ENCODE results near the gene ACTL10. TPM values are rescaled to one million over a fixed set of nuclear protein-coding genes. Genes with fewer than 3 reads are reported as not detected.

The ACTL10 gene
- total RNA-seq, 1 donor from 2014 or later: 3.6 TPM

DNA sequence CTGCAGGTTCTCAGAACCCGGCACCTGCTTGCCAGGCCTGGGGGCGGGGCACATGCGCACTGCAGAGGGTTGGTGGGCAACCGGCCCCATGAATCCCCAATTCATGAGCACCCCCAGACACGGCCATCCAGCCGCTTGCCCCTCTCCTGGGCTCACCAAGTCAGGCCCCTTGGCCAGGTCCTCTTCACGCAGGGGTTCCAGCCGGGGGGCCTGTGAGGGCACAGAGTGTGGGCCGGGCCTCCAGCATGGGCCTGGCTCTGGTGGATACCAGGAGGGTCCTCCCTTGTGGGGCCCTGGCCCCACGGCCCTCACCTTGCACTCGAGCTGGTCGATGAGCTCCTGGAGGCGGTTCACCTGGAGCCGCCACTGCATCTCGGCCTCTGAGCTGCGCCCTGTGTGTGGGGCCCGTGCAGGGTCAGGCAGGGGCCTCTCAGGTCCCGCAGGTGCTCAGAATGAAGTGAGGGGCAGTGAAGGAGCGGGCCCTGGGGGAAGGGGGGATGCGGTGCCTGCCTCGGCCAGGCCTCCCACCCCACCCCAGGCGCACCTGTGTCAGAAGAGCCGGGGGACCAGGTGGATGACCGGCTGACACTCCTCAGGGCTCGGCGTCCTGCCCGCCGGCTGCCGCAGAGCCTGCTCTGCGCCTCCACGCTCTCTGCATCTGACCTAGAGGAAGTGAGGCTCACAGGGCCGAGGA lies 7.3 kb upstream of the ACTL10 start:
- Histone ChIP-seq H3K27me3 (ENCODE audit: control insufficient read depth, insufficient read depth, low read length) (peaks cover 3% of the 10 kb centered on the region), H3K4me3 (ENCODE audit: low read depth, low read length) (no peak overlapping the region), H3K36me3 (ENCODE audit: control insufficient read depth, insufficient read depth, low read length) (no peaks in the 10 kb centered on the region)
- TF ChIP-seq, protein P1, sequence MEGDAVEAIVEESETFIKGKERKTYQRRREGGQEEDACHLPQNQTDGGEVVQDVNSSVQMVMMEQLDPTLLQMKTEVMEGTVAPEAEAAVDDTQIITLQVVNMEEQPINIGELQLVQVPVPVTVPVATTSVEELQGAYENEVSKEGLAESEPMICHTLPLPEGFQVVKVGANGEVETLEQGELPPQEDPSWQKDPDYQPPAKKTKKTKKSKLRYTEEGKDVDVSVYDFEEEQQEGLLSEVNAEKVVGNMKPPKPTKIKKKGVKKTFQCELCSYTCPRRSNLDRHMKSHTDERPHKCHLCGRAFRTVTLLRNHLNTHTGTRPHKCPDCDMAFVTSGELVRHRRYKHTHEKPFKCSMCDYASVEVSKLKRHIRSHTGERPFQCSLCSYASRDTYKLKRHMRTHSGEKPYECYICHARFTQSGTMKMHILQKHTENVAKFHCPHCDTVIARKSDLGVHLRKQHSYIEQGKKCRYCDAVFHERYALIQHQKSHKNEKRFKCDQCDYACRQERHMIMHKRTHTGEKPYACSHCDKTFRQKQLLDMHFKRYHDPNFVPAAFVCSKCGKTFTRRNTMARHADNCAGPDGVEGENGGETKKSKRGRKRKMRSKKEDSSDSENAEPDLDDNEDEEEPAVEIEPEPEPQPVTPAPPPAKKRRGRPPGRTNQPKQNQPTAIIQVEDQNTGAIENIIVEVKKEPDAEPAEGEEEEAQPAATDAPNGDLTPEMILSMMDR (IDR thresholded peaks at IDR 0.05; ENCODE audit: insufficient read depth, low read length, poor library complexity, severe bottlenecking): no peak
- no peak for DNase-seq (ENCODE audit: low read depth)

DNA sequence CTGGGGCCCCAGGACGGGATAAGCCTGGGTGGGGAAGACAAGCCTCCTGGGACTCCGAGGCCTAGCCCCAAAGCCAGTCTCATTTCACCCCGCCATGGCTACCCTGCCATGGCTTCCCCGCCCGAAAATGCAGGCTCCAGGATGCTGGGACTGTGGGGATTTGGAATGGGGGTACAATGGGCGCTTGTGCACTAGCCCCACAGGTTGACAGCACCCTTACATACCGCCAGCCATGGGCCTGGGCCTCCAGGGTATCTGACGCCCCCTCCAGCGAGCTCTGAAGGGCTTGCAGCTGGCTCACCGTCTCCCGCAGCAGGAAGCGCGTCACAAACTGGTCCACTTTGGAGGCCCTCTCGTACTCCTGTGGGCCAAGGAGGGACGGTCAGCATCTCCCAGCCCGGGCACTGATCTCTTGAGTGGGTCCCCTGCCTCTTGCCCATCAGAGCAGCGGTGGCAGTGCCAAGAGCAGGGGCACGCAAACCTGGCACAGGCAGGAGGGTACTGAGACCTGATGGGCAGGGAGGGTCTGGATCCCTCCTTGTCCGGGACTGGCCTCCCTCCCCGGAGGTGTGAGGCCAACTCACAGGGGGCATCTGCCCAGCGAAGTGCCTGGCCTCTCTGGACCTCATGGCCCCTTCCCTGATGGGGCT lies 6.6 kb upstream of the ACTL10 start:
- TF ChIP-seq, protein P1 (IDR thresholded peaks at IDR 0.05; ENCODE audit: insufficient read depth, low read length, poor library complexity, severe bottlenecking): no peak
- H3K36me3 ChIP-seq (ENCODE audit: control insufficient read depth, insufficient read depth, low read length): no peaks in the 10 kb centered on the region
- no peaks in the 10 kb centered on the region for H3K27me3 ChIP-seq (ENCODE audit: control insufficient read depth, insufficient read depth, low read length)
- no peak for DNase-seq (ENCODE audit: low read depth)
- H3K4me3 ChIP-seq (ENCODE audit: low read depth, low read length): no peak overlapping the region

DNA sequence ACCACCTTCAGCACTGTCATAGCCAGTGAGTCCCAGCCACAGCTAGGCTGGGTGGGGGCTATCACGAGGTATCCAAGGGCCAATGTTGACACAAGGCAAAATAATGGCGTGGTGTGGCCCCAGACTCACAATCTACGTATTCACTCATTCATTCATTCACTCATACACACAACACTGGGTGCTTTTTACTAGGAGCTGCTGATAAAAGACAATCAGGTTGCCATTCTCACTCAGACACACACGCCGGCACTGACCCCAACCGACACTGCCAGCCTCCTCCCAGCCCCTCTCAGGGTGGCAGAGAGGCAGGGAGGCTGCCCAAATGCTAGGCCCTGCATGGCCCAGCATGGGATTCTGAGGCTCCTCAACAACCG lies 6.1 kb upstream of the ACTL10 start:
- TF ChIP-seq, protein P1 (IDR thresholded peaks at IDR 0.05; ENCODE audit: insufficient read depth, low read length, poor library complexity, severe bottlenecking): no peak
- no peak for DNase-seq (ENCODE audit: low read depth)
- H3K36me3 ChIP-seq (ENCODE audit: control insufficient read depth, insufficient read depth, low read length): no peaks in the 10 kb centered on the region
- no peaks in the 10 kb centered on the region for H3K27me3 ChIP-seq (ENCODE audit: control insufficient read depth, insufficient read depth, low read length)
- no peak overlapping the region for H3K4me3 ChIP-seq (ENCODE audit: low read depth, low read length)

DNA sequence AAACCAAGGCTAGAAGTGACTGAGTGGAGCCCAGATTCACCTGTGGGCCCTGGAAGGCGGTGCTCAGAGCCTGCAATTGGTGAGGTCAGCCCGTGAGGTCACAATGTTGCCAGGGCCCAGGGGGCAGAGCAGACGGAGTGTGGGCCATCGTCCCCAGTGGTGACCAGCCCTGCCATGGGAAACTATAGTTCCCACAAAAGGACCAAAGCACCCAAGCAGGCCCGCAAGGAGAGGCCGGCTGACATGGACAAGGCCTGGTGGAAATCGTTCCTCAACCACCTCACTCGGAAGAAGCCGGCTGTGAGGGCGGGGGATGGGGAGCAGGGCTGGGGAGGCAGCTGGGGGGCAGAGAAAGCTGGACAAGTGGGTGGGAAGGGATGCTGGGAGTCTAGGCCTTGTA lies 4.6 kb upstream of the ACTL10 start, which contains the start of gene C20orf144:
Gene C20orf144 (plus strand): TSS at position 156 of the 400 bp plus-strand sequence. CDS start 19 bp downstream, at position 175.
- DNase-seq (ENCODE audit: low read depth): no peak
- H3K36me3 ChIP-seq (ENCODE audit: control insufficient read depth, insufficient read depth, low read length): no peaks in the 10 kb centered on the region
- H3K27me3 ChIP-seq (ENCODE audit: control insufficient read depth, insufficient read depth, low read length): no peaks in the 10 kb centered on the region
- TF ChIP-seq, protein P1 (IDR thresholded peaks at IDR 0.05; ENCODE audit: insufficient read depth, low read length, poor library complexity, severe bottlenecking): no peak
- H3K4me3 ChIP-seq (ENCODE audit: low read depth, low read length): peak within 1 kb of the TSS; percentile 82

DNA sequence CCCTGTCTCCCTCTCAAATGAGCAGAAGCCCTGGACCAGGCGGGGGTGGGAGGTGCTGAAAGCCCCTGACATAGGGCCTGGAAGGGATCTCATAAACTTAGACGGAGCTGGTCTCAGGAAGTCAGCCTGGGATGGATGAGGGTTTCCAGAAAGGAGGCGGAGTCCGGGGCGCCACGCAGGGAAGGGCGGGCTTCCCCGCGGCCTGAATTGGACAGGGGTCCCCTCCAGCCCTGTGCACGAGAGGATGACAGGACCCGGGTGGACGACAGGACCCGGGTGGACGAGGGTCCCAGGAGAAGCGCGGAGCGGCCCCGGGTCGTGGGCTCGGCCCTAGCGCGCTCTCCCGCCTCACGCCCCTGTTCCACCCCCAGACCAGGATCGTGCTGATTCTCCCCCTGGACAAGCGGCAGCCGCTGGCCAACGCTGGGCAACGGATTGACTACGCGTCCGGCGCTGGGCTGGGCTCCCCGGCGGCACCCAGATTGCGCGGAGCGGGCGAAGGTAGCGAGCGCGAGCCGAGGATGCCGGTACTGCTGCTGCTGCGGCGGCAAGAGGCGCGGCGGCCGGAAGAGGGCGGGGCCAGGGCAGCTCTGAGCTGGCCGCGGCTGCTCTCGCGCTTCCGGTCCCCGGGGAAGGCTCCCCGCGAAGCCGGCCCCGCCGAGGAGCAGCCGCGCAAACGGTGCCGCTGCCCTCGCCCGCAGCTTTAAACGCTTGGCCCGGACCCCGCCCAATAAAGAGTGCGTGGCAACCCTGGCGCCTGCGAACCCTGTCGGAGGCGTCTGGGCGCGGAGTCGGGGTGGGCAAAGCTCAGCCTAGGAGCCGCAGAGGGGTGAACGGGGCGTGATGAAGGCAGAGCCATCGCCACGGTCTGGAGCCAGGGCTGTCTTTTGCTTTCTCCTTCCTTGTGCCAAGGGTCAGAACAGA lies 3.3 kb upstream of the ACTL10 start:
- H3K36me3 ChIP-seq (ENCODE audit: control insufficient read depth, insufficient read depth, low read length): no peaks in the 10 kb centered on the region
- DNase-seq (ENCODE audit: low read depth): no peak
- TF ChIP-seq, protein P1 (IDR thresholded peaks at IDR 0.05; ENCODE audit: insufficient read depth, low read length, poor library complexity, severe bottlenecking): no peak
- H3K4me3 ChIP-seq (ENCODE audit: low read depth, low read length): peak overlapping the region; percentile 82
- no peaks in the 10 kb centered on the region for H3K27me3 ChIP-seq (ENCODE audit: control insufficient read depth, insufficient read depth, low read length)

All from kidney epithelial cell (primary cell).